Measurements from ENCODE around the gene TRERF1. TPM values are rescaled to one million over a fixed set of nuclear protein-coding genes. Genes with fewer than 3 reads are reported as not detected.

The TRERF1 gene
- total RNA-seq, 1 donor: 9.8 TPM

- no peak overlapping the region for H3K4me3 ChIP-seq (ENCODE audit: low read length)
- H3K9me3 ChIP-seq (ENCODE audit: low read depth, low read length): no peaks in the 10 kb centered on the region
- H3K27me3 ChIP-seq (ENCODE audit: insufficient read depth, low read length): no peaks in the 10 kb centered on the region
- peaks cover 29% of the 10 kb centered on the region for H3K4me1 ChIP-seq (ENCODE audit: insufficient read depth, low read length)
These were observed 176.8 kb downstream of the TRERF1 start for GRCh38 chr6:42274898-42275297.

GRCh38 chr6:42271834-42272805 lies 179.6 kb downstream of the TRERF1 start:
- H3K4me3 ChIP-seq (ENCODE audit: low read length): no peak overlapping the region
- no peaks in the 10 kb centered on the region for H3K27me3 ChIP-seq (ENCODE audit: insufficient read depth, low read length)
- peaks cover 1% of the 10 kb centered on the region for H3K4me1 ChIP-seq (ENCODE audit: insufficient read depth, low read length)
- no peaks in the 10 kb centered on the region for H3K9me3 ChIP-seq (ENCODE audit: low read depth, low read length)

GRCh38 chr6:42269974-42270510 lies 181.7 kb downstream of the TRERF1 start:
- no peak overlapping the region for H3K4me3 ChIP-seq (ENCODE audit: low read length)
- H3K4me1 ChIP-seq (ENCODE audit: insufficient read depth, low read length): no peaks in the 10 kb centered on the region
- no peaks in the 10 kb centered on the region for H3K27me3 ChIP-seq (ENCODE audit: insufficient read depth, low read length)
- no peaks in the 10 kb centered on the region for H3K9me3 ChIP-seq (ENCODE audit: low read depth, low read length)

- no peaks in the 10 kb centered on the region for H3K9me3 ChIP-seq (ENCODE audit: low read depth, low read length)
- no peak overlapping the region for H3K4me3 ChIP-seq (ENCODE audit: low read length)
- H3K4me1 ChIP-seq (ENCODE audit: insufficient read depth, low read length): no peaks in the 10 kb centered on the region
- no peaks in the 10 kb centered on the region for H3K27me3 ChIP-seq (ENCODE audit: insufficient read depth, low read length)
These were observed 182.2 kb downstream of the TRERF1 start for GRCh38 chr6:42269553-42269952.

- no peaks in the 10 kb centered on the region for H3K4me1 ChIP-seq (ENCODE audit: insufficient read depth, low read length)
- no peak overlapping the region for H3K4me3 ChIP-seq (ENCODE audit: low read length)
- H3K27me3 ChIP-seq (ENCODE audit: insufficient read depth, low read length): no peaks in the 10 kb centered on the region
- H3K9me3 ChIP-seq (ENCODE audit: low read depth, low read length): no peaks in the 10 kb centered on the region
These were observed 182.9 kb downstream of the TRERF1 start for GRCh38 chr6:42268835-42269204.

GRCh38 chr6:42268016-42268834 lies 183.5 kb downstream of the TRERF1 start:
- Histone ChIP-seq H3K4me3 (ENCODE audit: low read length) (no peak overlapping the region), H3K9me3 (ENCODE audit: low read depth, low read length) (no peaks in the 10 kb centered on the region), H3K27me3 (ENCODE audit: insufficient read depth, low read length) (no peaks in the 10 kb centered on the region), H3K4me1 (ENCODE audit: insufficient read depth, low read length) (no peaks in the 10 kb centered on the region)

GRCh38 chr6:42266538-42266937 lies 185.2 kb downstream of the TRERF1 start:
- H3K4me1 ChIP-seq (ENCODE audit: insufficient read depth, low read length): no peaks in the 10 kb centered on the region
- no peak overlapping the region for H3K4me3 ChIP-seq (ENCODE audit: low read length)
- H3K9me3 ChIP-seq (ENCODE audit: low read depth, low read length): no peaks in the 10 kb centered on the region
- H3K27me3 ChIP-seq (ENCODE audit: insufficient read depth, low read length): no peaks in the 10 kb centered on the region

- Histone ChIP-seq H3K9me3 (ENCODE audit: low read depth, low read length) (no peaks in the 10 kb centered on the region), H3K4me3 (ENCODE audit: low read length) (no peak overlapping the region), H3K4me1 (ENCODE audit: insufficient read depth, low read length) (no peaks in the 10 kb centered on the region), H3K27me3 (ENCODE audit: insufficient read depth, low read length) (no peaks in the 10 kb centered on the region)
These were observed 186.8 kb downstream of the TRERF1 start for GRCh38 chr6:42264852-42265390.

GRCh38 chr6:42264162-42264851 lies 187.4 kb downstream of the TRERF1 start:
- Histone ChIP-seq H3K27me3 (ENCODE audit: insufficient read depth, low read length) (no peaks in the 10 kb centered on the region), H3K4me1 (ENCODE audit: insufficient read depth, low read length) (no peaks in the 10 kb centered on the region), H3K4me3 (ENCODE audit: low read length) (no peak overlapping the region), H3K9me3 (ENCODE audit: low read depth, low read length) (no peaks in the 10 kb centered on the region)

- Histone ChIP-seq H3K27me3 (ENCODE audit: insufficient read depth, low read length) (no peaks in the 10 kb centered on the region), H3K4me3 (ENCODE audit: low read length) (no peak overlapping the region), H3K9me3 (ENCODE audit: low read depth, low read length) (no peaks in the 10 kb centered on the region), H3K4me1 (ENCODE audit: insufficient read depth, low read length) (no peaks in the 10 kb centered on the region)
These were observed 188.5 kb downstream of the TRERF1 start for GRCh38 chr6:42263165-42263728.

GRCh38 chr6:42260972-42261371 lies 190.8 kb downstream of the TRERF1 start:
- no peaks in the 10 kb centered on the region for H3K4me1 ChIP-seq (ENCODE audit: insufficient read depth, low read length)
- H3K4me3 ChIP-seq (ENCODE audit: low read length): no peak overlapping the region
- no peaks in the 10 kb centered on the region for H3K27me3 ChIP-seq (ENCODE audit: insufficient read depth, low read length)
- no peaks in the 10 kb centered on the region for H3K9me3 ChIP-seq (ENCODE audit: low read depth, low read length)

GRCh38 chr6:42260396-42260888 lies 191.3 kb downstream of the TRERF1 start:
- Histone ChIP-seq H3K9me3 (ENCODE audit: low read depth, low read length) (no peaks in the 10 kb centered on the region), H3K4me3 (ENCODE audit: low read length) (no peak overlapping the region), H3K4me1 (ENCODE audit: insufficient read depth, low read length) (no peaks in the 10 kb centered on the region), H3K27me3 (ENCODE audit: insufficient read depth, low read length) (no peaks in the 10 kb centered on the region)

GRCh38 chr6:42259841-42260395 lies 191.8 kb downstream of the TRERF1 start:
- H3K27me3 ChIP-seq (ENCODE audit: insufficient read depth, low read length): no peaks in the 10 kb centered on the region
- H3K4me1 ChIP-seq (ENCODE audit: insufficient read depth, low read length): no peaks in the 10 kb centered on the region
- H3K9me3 ChIP-seq (ENCODE audit: low read depth, low read length): no peaks in the 10 kb centered on the region
- no peak overlapping the region for H3K4me3 ChIP-seq (ENCODE audit: low read length)

GRCh38 chr6:42259286-42259685 lies 192.4 kb downstream of the TRERF1 start:
- H3K9me3 ChIP-seq (ENCODE audit: low read depth, low read length): no peaks in the 10 kb centered on the region
- H3K27me3 ChIP-seq (ENCODE audit: insufficient read depth, low read length): no peaks in the 10 kb centered on the region
- H3K4me3 ChIP-seq (ENCODE audit: low read length): no peak overlapping the region
- H3K4me1 ChIP-seq (ENCODE audit: insufficient read depth, low read length): no peaks in the 10 kb centered on the region

Data from mononuclear cell (primary cell).